ENCODE measurements around the gene FBXO17.

FBXO17 gene

GRCh38 chr19:38930776-38931520, 44.6 kb downstream of the FBXO17 start, which contains the start of gene MRPS12:
Gene MRPS12, plus strand, starts transcription at chr19:38930944. Its CDS starts 351 bp downstream, at chr19:38931295.
- peak within 1 kb of the TSS; percentile 92 for H3K4me3 ChIP-seq (ENCODE audit: low read depth, low read length)
- TF ChIP-seq CTCF (IDR thresholded peaks at IDR 0.05; ENCODE audit: control insufficient read depth, extremely low read depth, insufficient read depth): no peak

DNA sequence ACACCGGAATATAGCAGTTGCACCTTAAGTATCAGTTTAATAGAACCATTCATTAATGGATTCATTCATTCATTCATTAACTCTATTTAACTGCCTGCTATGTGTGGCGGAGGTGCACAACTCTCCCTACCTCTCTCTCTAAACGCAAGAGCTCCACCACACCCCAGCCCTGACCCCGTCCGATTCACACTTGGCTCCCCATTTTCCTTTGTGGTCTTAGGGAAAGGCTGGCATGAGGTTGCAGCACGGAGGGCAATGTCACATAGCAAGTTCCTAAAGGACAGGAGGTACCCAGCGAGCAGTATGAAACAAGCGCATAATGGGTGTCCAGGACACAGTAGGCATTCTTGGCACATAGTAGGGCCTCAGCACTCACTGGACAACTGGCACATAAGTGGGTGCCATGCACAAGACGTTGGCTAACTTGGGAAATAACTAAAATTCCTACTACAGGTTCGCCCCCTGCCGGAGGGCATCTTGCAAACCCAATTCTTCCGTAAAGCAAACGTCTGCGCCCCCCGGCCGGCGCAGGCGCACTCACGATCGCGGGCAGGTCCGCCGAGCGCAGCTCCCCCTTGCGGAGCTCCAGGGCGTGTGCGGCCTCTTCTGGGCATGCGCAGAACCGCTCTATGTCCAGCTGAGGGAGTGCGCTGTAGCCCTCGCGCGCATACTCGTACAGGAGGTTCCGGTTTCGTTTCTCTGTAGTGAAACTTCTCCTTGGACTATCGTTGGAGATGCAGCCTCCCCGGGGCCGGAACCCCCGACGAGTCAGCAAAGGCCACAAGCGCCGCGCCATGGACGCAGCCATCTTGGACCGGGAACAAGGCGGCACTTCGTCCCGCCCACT, 45.4 kb downstream of the FBXO17 start, which contains the start of gene SARS2:
SARS2 (minus strand) TSS at position 835 of the 847 bp plus-strand sequence; CDS start at position 808, 27 bp downstream.
- TF ChIP-seq CTCF (IDR thresholded peaks at IDR 0.05; ENCODE audit: control insufficient read depth, extremely low read depth, insufficient read depth): peak; percentile 90
- H3K4me3 ChIP-seq (ENCODE audit: low read depth, low read length): peak within 1 kb of the TSS; percentile 92
- DNase-seq (ENCODE audit: low read depth): peak; percentile 82

More at GRCh38 chr19:38930776-38931520, 44.6 kb downstream of the FBXO17 start, which contains the start of gene MRPS12:
- DNase-seq (ENCODE audit: low read depth): peak; percentile 98

GRCh38 chr19:38928391-38929001, 47.0 kb downstream of the FBXO17 start:
- no peak for TF ChIP-seq CTCF (IDR thresholded peaks at IDR 0.05; ENCODE audit: control insufficient read depth, extremely low read depth, insufficient read depth)
- H3K4me3 ChIP-seq (ENCODE audit: low read depth, low read length): no peak overlapping the region
- no peak for DNase-seq (ENCODE audit: low read depth)

GRCh38 chr19:38924388-38924787, 51.2 kb downstream of the FBXO17 start:
- H3K4me3 ChIP-seq (ENCODE audit: low read depth, low read length): no peak overlapping the region
- no peak for TF ChIP-seq CTCF (IDR thresholded peaks at IDR 0.05; ENCODE audit: control insufficient read depth, extremely low read depth, insufficient read depth)
- no peak for DNase-seq (ENCODE audit: low read depth)

GRCh38 chr19:38922482-38922881, 53.1 kb downstream of the FBXO17 start:
- no peak for TF ChIP-seq CTCF (IDR thresholded peaks at IDR 0.05; ENCODE audit: control insufficient read depth, extremely low read depth, insufficient read depth)

DNA sequence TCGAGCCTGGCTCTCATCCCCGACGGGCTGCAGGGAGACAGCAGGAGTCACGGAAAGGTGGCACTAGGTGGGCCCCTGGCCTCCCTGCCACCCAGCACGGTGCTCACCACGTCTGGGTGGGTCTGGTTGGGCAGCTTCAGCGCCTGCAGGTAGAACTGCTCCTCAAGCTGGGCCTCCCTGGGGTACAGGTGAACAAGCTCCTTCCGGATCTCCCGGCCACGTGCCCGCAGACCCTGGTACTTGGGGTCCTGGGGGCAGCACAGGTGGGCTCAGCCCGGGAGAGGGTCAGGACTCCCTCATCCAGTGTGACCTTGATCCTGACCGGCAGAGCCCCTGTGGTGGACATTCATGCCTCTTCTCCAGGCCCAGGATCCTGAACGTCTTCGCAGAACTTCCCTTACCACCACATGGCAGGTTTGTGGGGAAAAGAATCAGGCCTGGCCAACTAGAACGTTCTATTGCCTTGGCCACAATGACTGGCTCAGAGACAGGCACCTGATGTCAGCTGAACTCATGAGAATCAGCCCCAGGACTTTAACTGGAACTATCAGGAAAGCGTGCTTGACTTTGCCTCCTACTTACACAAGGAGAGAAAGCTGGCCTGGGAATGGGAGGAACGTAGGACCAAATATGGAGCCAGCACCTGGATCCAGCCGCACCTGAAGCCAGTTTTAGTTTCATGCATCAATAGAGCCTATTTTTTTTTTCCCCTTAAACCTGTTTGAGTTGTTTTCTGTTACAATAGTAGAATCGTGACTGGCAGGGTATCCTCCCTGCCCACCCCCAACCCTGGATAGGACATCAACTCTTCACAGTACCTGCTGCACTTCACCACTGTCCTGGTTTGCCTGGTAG, 53.9 kb downstream of the FBXO17 start:
- no peak overlapping the region for H3K4me3 ChIP-seq (ENCODE audit: low read depth, low read length)
- TF ChIP-seq CTCF (IDR thresholded peaks at IDR 0.05; ENCODE audit: control insufficient read depth, extremely low read depth, insufficient read depth): no peak
- no peak for DNase-seq (ENCODE audit: low read depth)

More at GRCh38 chr19:38922482-38922881, 53.1 kb downstream of the FBXO17 start:
- H3K4me3 ChIP-seq (ENCODE audit: low read depth, low read length): no peak overlapping the region
- no peak for DNase-seq (ENCODE audit: low read depth)

Data from LNCaP clone FGC (cell line).